Pancreas (tissue), 10 donors: ENCODE results near the gene NANOS2. TPM values are rescaled to one million over a fixed set of nuclear protein-coding genes. Genes with fewer than 3 reads are reported as not detected.

ENCODE experiments used
- ATAC-seq, 4 donors: fragments of 200-7000 bp; cut with Tn5 transposase; one replicate each; pipeline versions ENCODE4 v1.8.0 to v1.9.1; 2020; ENCODE audit warnings: mild to moderate bottlenecking in 4 of 4, moderate library complexity in 4 of 4
- DNase-seq, 6 donors: peaks; one replicate each; pipeline ENCODE4 v3.0.0-alpha.2; 2020
- FAIRE-seq: peaks from 2 replicates; lab custom pipeline; 2012; peaks lifted over from hg19 to GRCh38; lab: Jason Lieb, UNC
- H3K27ac ChIP-seq, 4 donors: fragments of 200-600 bp; sonication (generic); 1 replicate in 3 of 4; 2 replicates in 1 of 4; pipeline versions ENCODE4 v1.5.0 to v1.8.0; 2020
- H3K27me3 ChIP-seq, 4 donors: fragments of 200-600 bp; one replicate each; pipeline ENCODE4 v1.8.0; 2021
- H3K36me3 ChIP-seq, 3 donors: fragments of 200-600 bp; sonication (generic) in 1 of 3; one replicate each; pipeline versions ENCODE4 v1.5.0 to v1.8.0; 2020 to 2021
- H3K4me1 ChIP-seq, 3 donors: fragments of 200-600 bp; one replicate each; pipeline ENCODE4 v1.8.0; 2021
- H3K4me3 ChIP-seq, 4 donors: fragments of 200-600 bp; sonication (generic) in 2 of 4; one replicate each; pipeline versions ENCODE4 v1.5.0 to v1.8.0; 2020 to 2021
- H3K9me3 ChIP-seq, 4 donors: fragments of 200-600 bp; one replicate each; pipeline ENCODE4 v1.8.0; 2021
- WGBS, 2 donors: extraction: QIAGEN DNeasy Blood & Tissue Kit; methylation state at CpG; one replicate each; pipeline ENCODE4 v1.1.7; 2013; 5-methylcytosine and 5-hydroxymethylcytosine counted together
- intact Hi-C, 3 donors: fragments of 100-400 bp; cut with DNase I; formaldehyde crosslinking; loops; one replicate each; pipeline versions ENCODE4 v1.11.1 to v1.14.2; 2022
- polyA plus RNA-seq, 2 donors: library from polyadenylated mRNA; stranded (reverse); fragments of 200-250 nt; gene quantifications; one replicate each; pipeline ENCODE4 v1.2.3, GENCODE V29; 2013
- total RNA-seq, 6 donors: library from RNA; stranded (reverse); fragmentation: NEBNext Ultra II Directional in 4 of 6; extraction: Animal tissue kit (Norgen Biotek cat#: 25700) in 4 of 6; gene quantifications; one replicate each; pipeline versions ENCODE4 v1.2.1 to v1.2.4, GENCODE V29; 2021 to 2023
- TF ChIP-seq, protein P1 (sequence below), 4 donors: fragments of 200-600 bp; sonication (generic) in 3 of 4; IDR thresholded peaks; one replicate each; pipeline versions ENCODE4 v1.5.0 to v1.8.0; 2021; ENCODE audit warnings: antibody characterized with exemption in 4 of 4
- donor health status: healthy with polysubstance abuse.
- donor health status: DM: no; HTN: no; CAD: no; lungs with moderate emphysema.
- donor health status: DM: no; HTN: no; CAD: no.
- donor health status: control.
- donor health status: control.
- donor health status: Bipolar disorder and iron deficiency.
- donor health status: DM: yes; HTN: yes; CAD: no.
- donor health status: DM: no; HTN: no; CAD: no.
- donor health status: DM: no; HTN: no; CAD: no.
- donor health status: DM: yes; HTN: yes; CAD: no.

The NANOS2 gene
- total and polyA plus RNA-seq, 8 donors: not detected

DNA sequence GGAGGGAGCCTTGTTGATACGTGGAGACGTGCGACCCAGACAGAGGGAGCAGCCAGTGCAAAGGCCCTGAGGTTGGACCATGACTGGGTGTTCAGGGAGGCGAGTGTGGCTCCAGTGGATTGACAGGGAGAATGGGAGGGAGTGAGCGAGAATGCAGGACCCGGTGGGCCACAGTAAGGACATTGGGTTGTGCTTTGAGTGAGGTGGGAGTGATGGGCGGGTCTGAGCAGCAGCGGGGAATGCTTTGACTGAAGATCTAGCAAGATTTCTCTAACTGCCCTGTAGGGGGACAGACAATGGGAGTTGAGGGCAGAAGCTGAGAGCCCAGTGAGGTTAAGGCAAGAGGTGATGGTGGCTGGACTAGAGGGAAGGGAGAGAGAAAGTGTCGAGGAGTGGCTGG lies 7.7 kb upstream of the NANOS2 start:
- FAIRE-seq (no peak), ATAC-seq (no peak)
- H3K9me3 ChIP-seq: no peaks in the 10 kb centered on the region

GRCh38 chr19:45920458-45920857 lies 5.9 kb upstream of the NANOS2 start:
- no peaks in the 10 kb centered on the region for H3K9me3 ChIP-seq
- ATAC-seq: no peak
- no peak for FAIRE-seq
- H3K27me3 ChIP-seq: no peaks in the 10 kb centered on the region
- no peak for DNase-seq
- no peaks in the 10 kb centered on the region for H3K4me1 ChIP-seq
- H3K4me3 ChIP-seq: no peak overlapping the region
- H3K27ac ChIP-seq: no peak overlapping the region
- TF ChIP-seq, protein P1, sequence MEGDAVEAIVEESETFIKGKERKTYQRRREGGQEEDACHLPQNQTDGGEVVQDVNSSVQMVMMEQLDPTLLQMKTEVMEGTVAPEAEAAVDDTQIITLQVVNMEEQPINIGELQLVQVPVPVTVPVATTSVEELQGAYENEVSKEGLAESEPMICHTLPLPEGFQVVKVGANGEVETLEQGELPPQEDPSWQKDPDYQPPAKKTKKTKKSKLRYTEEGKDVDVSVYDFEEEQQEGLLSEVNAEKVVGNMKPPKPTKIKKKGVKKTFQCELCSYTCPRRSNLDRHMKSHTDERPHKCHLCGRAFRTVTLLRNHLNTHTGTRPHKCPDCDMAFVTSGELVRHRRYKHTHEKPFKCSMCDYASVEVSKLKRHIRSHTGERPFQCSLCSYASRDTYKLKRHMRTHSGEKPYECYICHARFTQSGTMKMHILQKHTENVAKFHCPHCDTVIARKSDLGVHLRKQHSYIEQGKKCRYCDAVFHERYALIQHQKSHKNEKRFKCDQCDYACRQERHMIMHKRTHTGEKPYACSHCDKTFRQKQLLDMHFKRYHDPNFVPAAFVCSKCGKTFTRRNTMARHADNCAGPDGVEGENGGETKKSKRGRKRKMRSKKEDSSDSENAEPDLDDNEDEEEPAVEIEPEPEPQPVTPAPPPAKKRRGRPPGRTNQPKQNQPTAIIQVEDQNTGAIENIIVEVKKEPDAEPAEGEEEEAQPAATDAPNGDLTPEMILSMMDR (IDR thresholded peaks at IDR 0.05): no peak
- WGBS, 2 donors: 59% methylated on average over 8 of the region's 8 CpGs
- intact Hi-C loops: no loop called here
- no peaks in the 10 kb centered on the region for H3K36me3 ChIP-seq

More for the DNA sequence above, 7.7 kb upstream of the NANOS2 start:
- DNase-seq: no peak
- Histone ChIP-seq H3K27ac (no peak overlapping the region), H3K36me3 (no peaks in the 10 kb centered on the region), H3K4me1 (no peaks in the 10 kb centered on the region), H3K27me3 (no peaks in the 10 kb centered on the region), H3K4me3 (no peak overlapping the region)
- 74 to 81% methylated on average over 9 of the region's 9 CpGs for WGBS, 2 donors
- TF ChIP-seq, protein P1 (IDR thresholded peaks at IDR 0.05): no peak
- intact Hi-C loops: no loop called here

- FAIRE-seq: no peak
- Histone ChIP-seq H3K36me3 (no peaks in the 10 kb centered on the region), H3K27me3 (no peaks in the 10 kb centered on the region), H3K9me3 (no peaks in the 10 kb centered on the region), H3K27ac (no peak overlapping the region), H3K4me1 (no peaks in the 10 kb centered on the region), H3K4me3 (no peak overlapping the region)
- DNase-seq: no peak
- intact Hi-C loops: no loop called here
- no peak for ATAC-seq
- 31 to 33% methylated on average over 7 of the region's 7 CpGs for WGBS, 2 donors
- TF ChIP-seq, protein P1 (IDR thresholded peaks at IDR 0.05): no peak
Observed at GRCh38 chr19:45919678-45920077, 5.1 kb upstream of the NANOS2 start.

GRCh38 chr19:45918721-45919120 lies 4.1 kb upstream of the NANOS2 start:
- Histone ChIP-seq H3K4me1 (no peaks in the 10 kb centered on the region), H3K36me3 (no peaks in the 10 kb centered on the region), H3K27me3 (no peaks in the 10 kb centered on the region), H3K27ac (no peak overlapping the region), H3K9me3 (no peaks in the 10 kb centered on the region), H3K4me3 (no peak overlapping the region)
- ATAC-seq (no peak), FAIRE-seq (no peak), DNase-seq (no peak)
- intact Hi-C loops: no loop called here
- TF ChIP-seq, protein P1 (IDR thresholded peaks at IDR 0.05): no peak
- 45 to 60% methylated on average over 4 of the region's 4 CpGs for WGBS, 2 donors

- intact Hi-C loops: no loop called here
- TF ChIP-seq, protein P1 (IDR thresholded peaks at IDR 0.05): no peak
- H3K27me3 ChIP-seq: no peaks in the 10 kb centered on the region
- H3K9me3 ChIP-seq: no peaks in the 10 kb centered on the region
- no peak overlapping the region for H3K27ac ChIP-seq
- no peak overlapping the region for H3K4me3 ChIP-seq
- no peak for DNase-seq
- no peaks in the 10 kb centered on the region for H3K4me1 ChIP-seq
- no peak for FAIRE-seq
- H3K36me3 ChIP-seq: no peaks in the 10 kb centered on the region
- ATAC-seq: no peak
- 57 to 68% methylated on average over 4 of the region's 4 CpGs for WGBS, 2 donors
Observed at GRCh38 chr19:45917421-45918091, 3.0 kb upstream of the NANOS2 start.
